CD1c-positive myeloid dendritic cell (primary cell): ENCODE data around the gene PAN3.

ENCODE experiments used
- DNase-seq: peaks from one replicate; pipeline ENCODE4 v3.0.0-alpha.2; 2016; ENCODE audit errors: extremely low spot score

PAN3 gene

GRCh38 chr13:28220166-28220565 is 81.8 kb downstream of the PAN3 start:
- DNase-seq = no peak

DNA sequence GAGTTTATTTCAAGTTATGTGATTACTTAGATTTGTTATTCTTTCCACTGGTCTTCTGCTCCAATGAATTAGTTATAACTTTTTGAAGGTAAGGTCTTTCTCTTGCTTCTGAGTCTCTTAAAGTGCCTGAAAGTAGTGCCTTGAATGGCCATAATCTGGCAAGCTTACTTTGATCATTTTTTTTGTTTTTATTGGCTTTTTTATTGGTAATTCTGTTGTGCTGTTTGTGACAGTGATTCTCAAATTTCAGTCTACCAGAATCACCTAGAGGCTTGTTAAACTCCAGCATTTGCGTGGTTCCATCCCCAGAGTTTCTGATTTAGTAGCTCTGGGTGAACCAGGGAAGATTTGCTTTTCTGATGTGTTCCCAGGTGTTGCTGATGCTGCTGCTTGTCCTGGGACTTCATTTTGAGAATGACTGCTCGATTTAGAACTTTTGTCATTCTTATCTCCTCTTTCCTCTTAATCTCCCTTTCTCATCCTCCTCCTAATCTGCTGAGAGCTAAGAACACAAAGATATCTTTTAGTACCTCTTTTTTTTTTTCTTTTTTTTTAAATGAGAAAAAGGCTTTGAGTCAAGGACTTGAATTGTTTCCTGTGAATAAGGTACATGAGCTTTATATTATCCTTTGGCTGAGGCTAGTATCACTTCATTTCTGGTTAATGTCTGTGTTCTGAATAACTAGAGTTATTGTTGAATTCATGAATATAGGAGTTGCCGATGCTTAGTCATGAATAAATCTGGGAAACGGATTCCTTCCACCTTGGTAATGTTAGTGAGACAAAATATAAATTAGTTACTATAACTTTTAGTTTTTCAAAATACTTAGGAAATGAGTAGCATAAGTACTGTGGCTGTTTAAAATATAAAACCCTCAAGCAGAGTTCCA is 91.4 kb downstream of the PAN3 start:
- no peak for DNase-seq

GRCh38 chr13:28231642-28232041 is 93.3 kb downstream of the PAN3 start:
- DNase-seq = no peak

- DNase-seq = no peak
These were observed 99.6 kb downstream of the PAN3 start for GRCh38 chr13:28237944-28238343.

GRCh38 chr13:28239374-28239773 is 101.0 kb downstream of the PAN3 start:
- no peak for DNase-seq

DNA sequence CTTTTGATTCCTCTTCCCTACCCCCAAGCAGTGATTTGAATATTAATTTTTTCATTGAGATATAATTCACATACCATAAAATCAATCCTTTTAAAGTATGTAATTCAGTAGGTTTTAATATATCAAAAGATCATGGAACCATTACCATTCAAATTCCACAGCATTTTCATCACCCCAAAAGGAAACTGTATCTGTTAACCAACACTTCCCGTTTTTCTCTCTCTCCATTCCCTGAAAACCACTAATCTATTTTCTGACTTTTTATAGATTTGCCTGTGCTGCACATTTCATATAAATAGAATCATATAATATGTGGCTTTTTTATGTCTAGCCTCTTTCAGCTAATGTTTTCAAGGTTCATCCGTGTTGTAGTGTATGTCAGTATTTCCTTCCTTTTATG is 107.1 kb downstream of the PAN3 start:
- DNase-seq = no peak

DNA sequence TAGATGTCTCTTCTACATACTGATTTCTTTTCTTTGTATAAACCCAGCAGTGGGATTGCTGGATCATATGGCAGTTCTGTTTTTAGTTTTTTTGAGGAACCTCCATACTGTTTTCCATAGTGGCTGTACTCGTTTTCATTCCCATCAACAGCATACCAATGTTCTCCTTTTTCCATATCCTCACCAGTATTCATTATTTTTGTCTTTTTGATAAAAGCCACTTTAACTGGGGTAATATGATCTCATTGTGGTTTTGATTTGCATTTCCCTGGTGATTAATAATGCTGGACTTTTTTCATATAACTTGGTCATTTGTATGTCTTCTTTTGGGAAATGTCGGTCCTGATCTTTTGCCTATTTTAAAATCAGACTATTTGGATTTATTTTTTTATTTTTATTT is 108.5 kb downstream of the PAN3 start:
- DNase-seq = no peak

GRCh38 chr13:28248080-28248479 is 109.7 kb downstream of the PAN3 start:
- DNase-seq = peak; percentile 24

GRCh38 chr13:28250542-28250941 is 112.2 kb downstream of the PAN3 start:
- DNase-seq = no peak

DNA sequence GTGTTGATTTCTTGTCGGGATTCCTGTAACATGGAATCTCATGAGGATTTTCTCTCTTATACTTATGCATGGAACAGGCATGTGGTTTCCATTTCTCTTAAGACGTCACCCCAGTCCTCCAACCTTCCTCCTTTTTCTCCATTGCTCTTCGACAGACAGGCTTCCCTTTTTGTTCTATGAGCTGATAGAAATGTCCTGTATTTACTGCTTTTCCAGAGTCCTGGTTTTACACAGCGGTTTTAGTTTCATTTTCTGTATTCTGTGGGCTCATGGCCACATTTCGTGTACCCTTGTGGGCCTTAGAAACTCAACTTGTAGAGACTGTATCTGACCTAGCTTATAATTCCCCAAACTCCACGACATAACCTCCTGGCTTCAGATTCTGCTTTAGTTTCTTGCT is 113.1 kb downstream of the PAN3 start:
- peak; percentile 25 for DNase-seq

GRCh38 chr13:28252547-28252946 is 114.2 kb downstream of the PAN3 start:
- no peak for DNase-seq

- no peak for DNase-seq
These were observed 119.0 kb downstream of the PAN3 start for GRCh38 chr13:28257305-28257704.

- DNase-seq = no peak
These were observed 120.1 kb downstream of the PAN3 start for GRCh38 chr13:28258417-28258816.

- DNase-seq = no peak
These were observed 129.2 kb downstream of the PAN3 start for GRCh38 chr13:28267497-28267896.

- DNase-seq = peak; percentile 71
These were observed 130.5 kb downstream of the PAN3 start for GRCh38 chr13:28268800-28269223.

- DNase-seq = no peak
These were observed 132.9 kb downstream of the PAN3 start for GRCh38 chr13:28271056-28271840.

- no peak for DNase-seq
These were observed 135.6 kb downstream of the PAN3 start for GRCh38 chr13:28273919-28274318.

GRCh38 chr13:28282451-28282850 is 144.1 kb downstream of the PAN3 start:
- peak; percentile 74 for DNase-seq

GRCh38 chr13:28283600-28283999 is 145.3 kb downstream of the PAN3 start:
- DNase-seq = no peak

DNA sequence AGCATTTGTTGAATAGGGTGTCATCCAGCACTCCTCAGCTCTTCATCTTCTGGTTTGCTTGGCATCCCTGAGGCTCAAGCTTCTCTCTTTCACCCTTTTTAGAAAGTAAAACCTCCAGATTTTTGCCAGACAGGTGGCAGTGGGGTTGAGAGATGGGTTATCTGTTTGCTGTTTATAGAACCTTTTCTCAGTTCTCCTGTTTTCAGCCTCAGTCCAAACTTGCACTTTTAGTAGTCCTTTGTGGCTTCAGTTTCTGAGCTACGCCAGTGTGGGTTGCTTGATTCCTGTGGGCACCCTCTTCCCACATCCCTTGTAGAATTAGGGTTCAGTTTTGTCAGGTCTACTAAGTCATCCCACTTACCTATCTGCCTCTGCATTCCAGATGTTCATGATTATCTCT is 147.9 kb downstream of the PAN3 start:
- DNase-seq = no peak

DNA sequence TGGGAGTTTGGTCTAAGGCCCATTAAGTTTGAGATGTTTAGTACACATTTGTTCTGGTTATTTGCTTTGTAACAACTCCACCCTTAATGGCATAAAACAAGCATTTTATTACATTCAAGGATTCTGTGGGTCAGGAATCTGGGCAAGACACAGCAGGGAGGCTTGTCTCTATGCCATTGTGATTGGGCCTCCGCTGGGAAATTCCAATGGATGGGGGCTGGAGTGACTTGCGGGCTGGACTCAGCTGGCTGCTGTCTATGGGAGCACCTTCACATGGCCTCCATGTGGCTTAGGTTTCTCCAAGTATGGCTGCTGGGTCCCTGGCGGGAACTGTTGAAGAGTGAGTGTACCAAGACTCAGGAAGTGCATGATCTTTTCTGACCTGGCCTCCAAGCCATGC is 159.0 kb downstream of the PAN3 start:
- no peak for DNase-seq

- no peak for DNase-seq
These were observed 161.6 kb downstream of the PAN3 start for GRCh38 chr13:28299916-28300315.

- DNase-seq = no peak
These were observed 163.5 kb downstream of the PAN3 start for GRCh38 chr13:28301839-28302238.
